ENCODE measurements around the gene MLLT3.

Gene MLLT3

DNA sequence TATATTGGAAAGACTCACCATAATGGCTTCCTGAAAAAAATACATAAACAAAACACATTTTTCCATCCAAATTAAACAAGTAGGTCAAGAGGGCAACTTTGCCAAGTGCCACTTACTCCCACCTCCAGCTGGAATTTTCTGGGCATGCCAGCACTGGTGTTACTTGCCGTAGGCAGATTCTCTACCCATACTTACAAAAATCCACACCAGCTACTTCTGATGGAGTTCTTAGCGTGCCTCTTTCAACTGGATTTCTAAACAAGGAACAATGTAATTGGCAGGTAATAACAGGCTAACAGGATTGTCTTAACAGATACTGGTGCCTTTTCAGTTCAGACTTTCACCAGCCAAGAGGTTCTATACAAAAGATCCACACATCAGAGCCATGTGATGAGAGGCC lies 301.4 kb downstream of the MLLT3 start:
- Histone ChIP-seq H3K27me3 (ENCODE audit: control insufficient read depth in 1 of 2, insufficient read depth in 2 of 2, low read length in 2 of 2) (no peaks in the 10 kb centered on the region), H3K36me3 (ENCODE audit: insufficient read depth, low read length) (no peaks in the 10 kb centered on the region)

DNA sequence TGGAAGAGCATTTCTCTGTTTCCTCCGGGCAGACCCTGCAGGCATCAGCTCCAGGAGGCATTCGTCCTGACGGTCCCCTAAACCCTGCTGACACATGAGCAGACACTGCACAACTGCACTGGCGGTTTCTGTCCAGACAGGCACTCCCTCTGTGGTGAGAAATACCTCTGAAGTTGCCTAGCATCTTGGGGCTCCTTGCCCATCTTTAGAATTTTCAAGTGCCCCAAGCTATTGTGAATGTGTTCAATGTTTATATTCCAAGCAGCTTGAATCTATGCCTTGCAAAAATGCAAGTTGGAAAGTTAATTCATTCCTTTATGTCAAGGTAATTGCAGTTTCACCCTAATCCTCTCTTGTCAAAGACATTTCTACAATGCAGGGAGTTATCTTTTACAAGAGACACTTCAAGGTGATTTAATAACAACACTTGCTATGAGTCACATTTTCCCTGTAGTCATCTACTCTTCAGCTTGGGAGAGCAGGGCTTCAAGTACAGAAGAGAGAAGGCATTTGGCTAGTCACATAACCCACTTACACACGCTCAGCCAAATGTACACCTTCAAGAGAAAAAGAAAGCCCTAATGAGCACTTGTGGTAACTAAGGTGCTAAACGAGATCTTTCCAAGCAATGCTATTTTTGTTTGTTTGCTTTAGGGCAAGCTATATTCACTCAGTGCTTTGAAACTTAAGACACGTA lies 302.5 kb downstream of the MLLT3 start:
- no peak overlapping the region for H3K4me3 ChIP-seq (ENCODE audit: low read depth in 1 of 2, low read length in 2 of 2)
- H3K27ac ChIP-seq (ENCODE audit: low read depth, low read length) = peak overlapping the region; percentile 45
- H3K9me3 ChIP-seq (ENCODE audit: low read length) = no peaks in the 10 kb centered on the region
- H3K4me1 ChIP-seq (ENCODE audit: insufficient read depth, low read length) = peaks cover 35% of the 10 kb centered on the region
- no peaks in the 10 kb centered on the region for H3K36me3 ChIP-seq (ENCODE audit: insufficient read depth, low read length)
- no peak overlapping the region for H3K9ac ChIP-seq (ENCODE audit: low read length)
- H3K27me3 ChIP-seq (ENCODE audit: control insufficient read depth in 1 of 2, insufficient read depth in 2 of 2, low read length in 2 of 2) = no peaks in the 10 kb centered on the region

More for the DNA sequence above, 301.4 kb downstream of the MLLT3 start:
- Histone ChIP-seq H3K4me1 (ENCODE audit: insufficient read depth, low read length) (peaks cover 30% of the 10 kb centered on the region), H3K9me3 (ENCODE audit: low read length) (no peaks in the 10 kb centered on the region), H3K27ac (ENCODE audit: low read depth, low read length) (no peak overlapping the region), H3K4me3 (ENCODE audit: low read depth in 1 of 2, low read length in 2 of 2) (no peak overlapping the region), H3K9ac (ENCODE audit: low read length) (no peak overlapping the region)

DNA sequence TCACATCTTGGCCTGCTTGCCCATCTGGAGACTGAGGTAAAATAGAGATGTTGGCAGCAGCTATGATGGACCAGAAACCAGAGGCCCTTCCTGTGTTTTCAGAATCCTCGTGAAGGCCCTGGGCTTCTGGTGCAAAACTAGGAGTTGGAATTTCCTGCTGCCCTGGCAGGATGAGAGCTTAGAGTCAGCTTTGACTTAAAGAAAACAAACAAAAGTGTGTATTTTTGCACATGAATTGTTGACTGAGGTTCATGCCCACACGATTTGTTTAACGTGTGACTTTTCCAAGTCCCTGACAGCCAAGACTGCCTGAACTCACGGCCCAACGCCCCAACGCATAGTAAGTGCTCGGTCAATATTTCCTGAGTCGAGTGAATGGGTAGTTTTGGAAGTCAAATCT lies 303.1 kb downstream of the MLLT3 start:
- no peak overlapping the region for H3K9ac ChIP-seq (ENCODE audit: low read length)
- no peaks in the 10 kb centered on the region for H3K36me3 ChIP-seq (ENCODE audit: insufficient read depth, low read length)
- no peaks in the 10 kb centered on the region for H3K9me3 ChIP-seq (ENCODE audit: low read length)
- no peaks in the 10 kb centered on the region for H3K27me3 ChIP-seq (ENCODE audit: control insufficient read depth in 1 of 2, insufficient read depth in 2 of 2, low read length in 2 of 2)
- peaks cover 35% of the 10 kb centered on the region for H3K4me1 ChIP-seq (ENCODE audit: insufficient read depth, low read length)
- H3K27ac ChIP-seq (ENCODE audit: low read depth, low read length) = peak overlapping the region; percentile 45
- no peak overlapping the region for H3K4me3 ChIP-seq (ENCODE audit: low read depth in 1 of 2, low read length in 2 of 2)

DNA sequence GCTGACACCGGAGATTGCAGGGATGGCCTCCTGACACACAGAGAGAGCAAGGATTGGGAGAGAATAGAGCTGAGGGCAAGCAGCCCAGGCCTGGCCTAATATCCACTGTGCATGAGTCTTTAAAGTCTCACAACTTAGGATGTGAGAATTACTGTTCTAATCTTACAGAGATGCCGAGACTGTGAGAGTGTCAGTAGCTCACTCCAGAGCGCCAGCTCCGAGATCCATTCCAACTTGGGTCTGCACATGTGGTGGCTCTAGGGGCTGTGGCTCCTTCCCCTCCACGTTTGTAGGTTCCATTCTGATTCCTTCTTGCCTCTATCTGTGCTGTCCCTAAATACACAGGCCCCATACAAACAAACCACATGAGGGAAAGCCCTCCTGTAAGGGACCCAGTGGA lies 304.6 kb downstream of the MLLT3 start:
- no peak overlapping the region for H3K4me3 ChIP-seq (ENCODE audit: low read depth in 1 of 2, low read length in 2 of 2)
- no peak overlapping the region for H3K9ac ChIP-seq (ENCODE audit: low read length)
- no peaks in the 10 kb centered on the region for H3K9me3 ChIP-seq (ENCODE audit: low read length)
- H3K27me3 ChIP-seq (ENCODE audit: control insufficient read depth in 1 of 2, insufficient read depth in 2 of 2, low read length in 2 of 2) = no peaks in the 10 kb centered on the region
- peaks cover 35% of the 10 kb centered on the region for H3K4me1 ChIP-seq (ENCODE audit: insufficient read depth, low read length)
- H3K27ac ChIP-seq (ENCODE audit: low read depth, low read length) = no peak overlapping the region
- no peaks in the 10 kb centered on the region for H3K36me3 ChIP-seq (ENCODE audit: insufficient read depth, low read length)

DNA sequence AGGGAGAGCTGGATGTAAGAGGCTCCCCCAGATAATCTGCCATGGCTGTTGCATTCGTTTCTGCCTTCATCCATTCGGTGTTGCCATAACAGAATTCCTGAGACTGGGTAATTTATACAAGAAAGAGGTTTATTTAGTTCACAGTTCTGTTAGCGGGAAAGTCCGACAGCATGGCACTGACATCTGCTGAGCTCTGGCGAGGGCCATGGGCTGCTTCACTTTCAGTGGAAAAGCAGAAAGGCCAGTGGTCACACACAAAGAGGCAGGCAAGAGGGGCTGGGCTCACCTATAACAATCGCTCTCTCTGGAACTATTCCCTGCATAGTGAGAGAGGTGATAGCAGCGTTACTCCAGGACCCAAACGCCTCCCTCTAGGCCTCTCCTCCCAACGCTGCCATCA lies 305.9 kb downstream of the MLLT3 start:
- Histone ChIP-seq H3K4me3 (ENCODE audit: low read depth in 1 of 2, low read length in 2 of 2) (no peak overlapping the region), H3K27me3 (ENCODE audit: control insufficient read depth in 1 of 2, insufficient read depth in 2 of 2, low read length in 2 of 2) (no peaks in the 10 kb centered on the region), H3K4me1 (ENCODE audit: insufficient read depth, low read length) (peaks cover 32% of the 10 kb centered on the region), H3K9me3 (ENCODE audit: low read length) (no peaks in the 10 kb centered on the region), H3K36me3 (ENCODE audit: insufficient read depth, low read length) (no peaks in the 10 kb centered on the region), H3K27ac (ENCODE audit: low read depth, low read length) (no peak overlapping the region), H3K9ac (ENCODE audit: low read length) (no peak overlapping the region)

DNA sequence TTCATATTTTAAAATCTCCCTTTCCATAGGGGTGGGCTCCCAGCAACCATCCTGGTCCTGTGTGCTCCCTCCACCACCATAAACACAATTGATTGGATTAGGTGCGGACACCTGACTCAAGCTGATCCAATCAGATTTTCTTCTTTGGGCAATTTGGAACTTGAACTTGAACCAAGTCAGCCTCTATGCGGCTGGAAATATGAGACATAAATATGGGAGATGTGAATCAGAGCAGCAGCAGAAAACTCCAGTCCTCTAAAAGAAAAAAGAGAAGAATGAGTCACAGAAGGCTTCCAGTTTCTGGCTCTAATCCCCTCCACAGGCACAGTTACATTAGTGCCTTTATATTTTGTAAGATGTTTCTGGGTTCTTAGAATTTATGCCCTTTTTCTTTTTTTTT lies 306.6 kb downstream of the MLLT3 start:
- Histone ChIP-seq H3K9ac (ENCODE audit: low read length) (no peak overlapping the region), H3K4me3 (ENCODE audit: low read depth in 1 of 2, low read length in 2 of 2) (no peak overlapping the region), H3K36me3 (ENCODE audit: insufficient read depth, low read length) (no peaks in the 10 kb centered on the region)

DNA sequence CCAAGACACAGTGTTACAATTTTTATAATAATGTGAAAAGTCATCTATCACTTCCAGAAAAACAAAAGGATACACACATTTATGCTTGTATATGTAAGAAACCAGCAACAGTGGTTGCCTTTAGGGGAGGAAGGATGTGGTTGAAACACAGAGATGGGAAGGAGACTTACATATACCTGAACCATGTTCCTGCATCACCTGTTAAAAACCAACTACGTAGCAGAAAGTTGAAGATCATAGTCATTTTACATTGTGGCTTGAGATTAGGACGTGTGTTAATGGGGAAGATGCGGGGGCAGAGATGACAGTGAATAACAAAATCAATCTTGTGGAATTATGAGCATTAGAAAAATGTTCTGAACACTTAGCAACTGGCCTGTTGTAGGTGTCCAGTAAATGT lies 307.3 kb downstream of the MLLT3 start:
- Histone ChIP-seq H3K9me3 (ENCODE audit: low read length) (no peaks in the 10 kb centered on the region), H3K9ac (ENCODE audit: low read length) (no peak overlapping the region), H3K27ac (ENCODE audit: low read depth, low read length) (no peak overlapping the region), H3K27me3 (ENCODE audit: control insufficient read depth in 1 of 2, insufficient read depth in 2 of 2, low read length in 2 of 2) (no peaks in the 10 kb centered on the region), H3K4me1 (ENCODE audit: insufficient read depth, low read length) (peaks cover 19% of the 10 kb centered on the region), H3K36me3 (ENCODE audit: insufficient read depth, low read length) (no peaks in the 10 kb centered on the region), H3K4me3 (ENCODE audit: low read depth in 1 of 2, low read length in 2 of 2) (no peak overlapping the region)

More for the DNA sequence above, 306.6 kb downstream of the MLLT3 start:
- Histone ChIP-seq H3K9me3 (ENCODE audit: low read length) (no peaks in the 10 kb centered on the region), H3K27me3 (ENCODE audit: control insufficient read depth in 1 of 2, insufficient read depth in 2 of 2, low read length in 2 of 2) (no peaks in the 10 kb centered on the region), H3K27ac (ENCODE audit: low read depth, low read length) (no peak overlapping the region), H3K4me1 (ENCODE audit: insufficient read depth, low read length) (peaks cover 26% of the 10 kb centered on the region)

DNA sequence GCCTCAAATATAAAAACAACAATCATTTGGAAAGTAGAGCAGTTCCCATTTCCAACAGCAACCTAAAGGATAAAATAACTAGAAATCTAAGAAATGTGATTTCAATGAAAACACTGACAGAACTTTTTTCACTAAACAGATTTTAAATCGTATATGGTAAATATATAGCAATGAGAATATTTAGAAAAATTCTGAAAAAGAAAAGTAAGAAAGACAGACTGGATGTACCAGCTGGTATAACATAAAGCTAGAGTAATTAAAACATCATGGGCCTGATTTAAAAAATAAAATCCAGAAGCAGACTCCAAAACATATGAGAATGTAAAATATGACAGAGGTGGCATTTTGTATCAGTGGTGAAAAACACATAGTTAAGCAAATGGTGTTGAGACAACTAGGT lies 308.9 kb downstream of the MLLT3 start:
- Histone ChIP-seq H3K27me3 (ENCODE audit: control insufficient read depth in 1 of 2, insufficient read depth in 2 of 2, low read length in 2 of 2) (no peaks in the 10 kb centered on the region), H3K27ac (ENCODE audit: low read depth, low read length) (no peak overlapping the region), H3K9ac (ENCODE audit: low read length) (no peak overlapping the region), H3K4me3 (ENCODE audit: low read depth in 1 of 2, low read length in 2 of 2) (no peak overlapping the region), H3K4me1 (ENCODE audit: insufficient read depth, low read length) (peaks cover 8% of the 10 kb centered on the region), H3K9me3 (ENCODE audit: low read length) (no peaks in the 10 kb centered on the region), H3K36me3 (ENCODE audit: insufficient read depth, low read length) (no peaks in the 10 kb centered on the region)

DNA sequence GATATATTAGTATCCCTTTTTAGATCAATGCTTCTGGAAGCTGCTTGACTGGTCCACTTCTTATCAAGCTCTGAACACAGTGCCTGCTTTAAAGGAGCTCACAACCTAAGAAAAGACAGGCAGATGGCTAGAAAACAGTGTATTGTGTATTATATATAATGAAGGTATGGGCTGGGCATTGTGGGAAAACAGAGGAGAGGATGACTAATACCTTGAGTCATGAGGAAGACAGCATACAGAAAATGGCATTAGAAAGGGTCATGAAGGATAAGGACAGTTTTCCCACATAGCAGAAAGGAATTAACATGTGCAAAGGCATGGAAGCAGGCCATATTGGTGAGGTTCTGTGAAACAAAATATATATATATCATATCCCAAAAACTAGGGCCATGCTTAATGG lies 309.6 kb downstream of the MLLT3 start:
- Histone ChIP-seq H3K4me1 (ENCODE audit: insufficient read depth, low read length) (peaks cover 8% of the 10 kb centered on the region), H3K9ac (ENCODE audit: low read length) (no peak overlapping the region), H3K27me3 (ENCODE audit: control insufficient read depth in 1 of 2, insufficient read depth in 2 of 2, low read length in 2 of 2) (no peaks in the 10 kb centered on the region), H3K27ac (ENCODE audit: low read depth, low read length) (no peak overlapping the region), H3K36me3 (ENCODE audit: insufficient read depth, low read length) (no peaks in the 10 kb centered on the region), H3K9me3 (ENCODE audit: low read length) (no peaks in the 10 kb centered on the region), H3K4me3 (ENCODE audit: low read depth in 1 of 2, low read length in 2 of 2) (no peak overlapping the region)

DNA sequence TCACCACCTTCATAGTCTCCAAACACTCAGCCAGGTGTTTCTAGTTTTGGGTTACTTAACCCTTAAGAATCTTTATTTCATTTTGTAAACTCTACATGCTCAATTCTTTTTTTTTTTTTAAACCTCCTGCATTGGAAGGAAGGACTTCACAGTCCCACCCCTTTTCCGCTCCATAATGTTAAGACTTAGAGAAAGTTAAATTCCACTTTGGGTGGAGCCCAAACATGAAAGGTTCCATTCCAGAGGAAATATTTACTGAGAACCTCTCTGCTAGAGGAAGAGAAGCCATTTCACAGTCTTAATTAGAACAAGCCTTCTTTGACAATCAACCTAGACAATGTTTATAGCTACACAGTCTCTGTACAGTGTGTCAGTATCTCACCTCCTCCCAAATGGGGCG lies 312.3 kb downstream of the MLLT3 start:
- Histone ChIP-seq H3K27me3 (ENCODE audit: control insufficient read depth in 1 of 2, insufficient read depth in 2 of 2, low read length in 2 of 2) (no peaks in the 10 kb centered on the region), H3K27ac (ENCODE audit: low read depth, low read length) (no peak overlapping the region), H3K9ac (ENCODE audit: low read length) (no peak overlapping the region), H3K4me1 (ENCODE audit: insufficient read depth, low read length) (no peaks in the 10 kb centered on the region), H3K36me3 (ENCODE audit: insufficient read depth, low read length) (no peaks in the 10 kb centered on the region), H3K4me3 (ENCODE audit: low read depth in 1 of 2, low read length in 2 of 2) (no peak overlapping the region), H3K9me3 (ENCODE audit: low read length) (no peaks in the 10 kb centered on the region)

DNA sequence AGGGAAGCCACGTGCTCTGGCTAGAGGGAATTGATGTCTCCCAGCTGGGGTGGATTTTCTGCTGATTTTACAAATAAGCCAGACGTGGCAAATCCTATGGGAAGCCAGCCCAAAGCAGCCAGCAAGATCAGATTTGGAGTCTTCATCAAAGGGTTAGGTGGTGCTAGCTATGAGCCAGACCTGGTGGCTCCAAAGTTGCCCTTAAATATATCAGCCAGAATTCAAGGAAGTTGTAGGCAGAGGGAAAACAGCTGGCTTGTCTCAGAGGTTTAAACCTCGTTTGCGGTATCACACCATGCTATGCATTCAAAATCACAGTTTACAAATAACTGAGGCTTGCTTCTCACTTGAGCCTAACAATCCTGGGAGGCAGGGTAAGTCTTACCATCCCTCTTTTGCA lies 313.2 kb downstream of the MLLT3 start:
- Histone ChIP-seq H3K27ac (ENCODE audit: low read depth, low read length) (no peak overlapping the region), H3K4me3 (ENCODE audit: low read depth in 1 of 2, low read length in 2 of 2) (no peak overlapping the region), H3K4me1 (ENCODE audit: insufficient read depth, low read length) (no peaks in the 10 kb centered on the region), H3K9ac (ENCODE audit: low read length) (no peak overlapping the region), H3K36me3 (ENCODE audit: insufficient read depth, low read length) (no peaks in the 10 kb centered on the region), H3K9me3 (ENCODE audit: low read length) (no peaks in the 10 kb centered on the region), H3K27me3 (ENCODE audit: control insufficient read depth in 1 of 2, insufficient read depth in 2 of 2, low read length in 2 of 2) (no peaks in the 10 kb centered on the region)

DNA sequence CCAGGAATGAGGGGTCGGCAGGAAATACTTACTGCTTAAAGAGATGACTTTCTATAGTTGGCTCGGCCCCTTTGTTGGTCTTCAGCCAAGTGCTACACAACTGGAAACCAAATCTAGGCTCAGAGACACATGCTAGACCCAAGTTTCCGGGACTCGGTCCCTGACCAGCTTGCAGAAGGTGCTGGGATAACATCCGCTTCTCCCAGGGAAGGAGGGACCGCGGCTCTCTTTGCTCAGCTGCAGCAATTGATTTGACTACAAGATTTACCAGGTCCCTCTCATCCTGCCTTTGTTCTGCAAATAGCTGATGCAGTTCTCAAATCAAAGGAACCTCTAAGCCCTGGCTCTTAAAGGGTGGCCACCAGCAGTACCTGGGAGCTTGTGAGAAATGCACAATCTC lies 314.7 kb downstream of the MLLT3 start:
- H3K4me1 ChIP-seq (ENCODE audit: insufficient read depth, low read length) = no peaks in the 10 kb centered on the region
- H3K9ac ChIP-seq (ENCODE audit: low read length) = no peak overlapping the region
- H3K27ac ChIP-seq (ENCODE audit: low read depth, low read length) = no peak overlapping the region
- H3K36me3 ChIP-seq (ENCODE audit: insufficient read depth, low read length) = no peaks in the 10 kb centered on the region
- no peaks in the 10 kb centered on the region for H3K27me3 ChIP-seq (ENCODE audit: control insufficient read depth in 1 of 2, insufficient read depth in 2 of 2, low read length in 2 of 2)
- H3K4me3 ChIP-seq (ENCODE audit: low read depth in 1 of 2, low read length in 2 of 2) = no peak overlapping the region
- no peaks in the 10 kb centered on the region for H3K9me3 ChIP-seq (ENCODE audit: low read length)

All from muscle layer of colon (tissue), 2 donors.